Activated effector memory CD4-positive, alpha-beta T cell treated with anti-CD3 and anti-CD28 coated beads, Interleukin-2, amount 50 U/mL, for 16 hours (primary cell): ENCODE data around the gene RGS6.
"Not testable (repeated sequence)": the region's sequence is repeated elsewhere in the genome, so short reads cannot be mapped to it uniquely, and the experiment has no call there.

ENCODE experiments used
- DNase-seq: peaks from one replicate; pipeline ENCODE4 v3.0.0-alpha.2; 2020

Gene RGS6

GRCh38 chr14:71932229-71932981 lies at the start of gene RGS6:
Gene RGS6 (plus strand): TSS chr14:71932429.
- no peak for DNase-seq

GRCh38 chr14:71883094-71883493 lies 49.1 kb upstream of the RGS6 start:
- DNase-seq: no peak

GRCh38 chr14:71885301-71885700 lies 46.9 kb upstream of the RGS6 start:
- DNase-seq: no peak

- DNase-seq: not testable (repeated sequence)
These were observed 44.4 kb upstream of the RGS6 start for GRCh38 chr14:71887802-71888201.

GRCh38 chr14:71890541-71890940 lies 41.7 kb upstream of the RGS6 start:
- no peak for DNase-seq

GRCh38 chr14:71891185-71891584 lies 41.0 kb upstream of the RGS6 start:
- DNase-seq: no peak

- no peak for DNase-seq
These were observed 40.3 kb upstream of the RGS6 start for GRCh38 chr14:71891970-71892369.

- DNase-seq: no peak
These were observed 27.2 kb upstream of the RGS6 start for GRCh38 chr14:71905031-71905430.

GRCh38 chr14:71905860-71906259 lies 26.4 kb upstream of the RGS6 start:
- DNase-seq: no peak

- no peak for DNase-seq
These were observed 24.3 kb upstream of the RGS6 start for GRCh38 chr14:71907793-71908515.

- DNase-seq: no peak
These were observed 20.6 kb upstream of the RGS6 start for GRCh38 chr14:71911669-71912068.

- DNase-seq: no peak
These were observed 18.9 kb upstream of the RGS6 start for GRCh38 chr14:71913342-71913741.

GRCh38 chr14:71918955-71919354 lies 13.3 kb upstream of the RGS6 start:
- no peak for DNase-seq

GRCh38 chr14:71923513-71923912 lies 8.7 kb upstream of the RGS6 start:
- no peak for DNase-seq

- no peak for DNase-seq
These were observed 569 bp upstream of the RGS6 start for GRCh38 chr14:71931492-71932228.

- DNase-seq: no peak
These were observed 865 bp downstream of the RGS6 start for GRCh38 chr14:71933001-71933587.

- not testable (repeated sequence) for DNase-seq
These were observed 6.0 kb downstream of the RGS6 start for GRCh38 chr14:71938273-71938672.

GRCh38 chr14:71939344-71939743 lies 7.1 kb downstream of the RGS6 start:
- not testable (repeated sequence) for DNase-seq

- DNase-seq: not testable (repeated sequence)
These were observed 8.3 kb downstream of the RGS6 start for GRCh38 chr14:71940500-71940899.

GRCh38 chr14:71941616-71942015 lies 9.4 kb downstream of the RGS6 start:
- DNase-seq: not testable (repeated sequence)

GRCh38 chr14:71942904-71943694 lies 10.9 kb downstream of the RGS6 start:
- DNase-seq: no peak

- DNase-seq: no peak
These were observed 11.4 kb downstream of the RGS6 start for GRCh38 chr14:71943695-71944018.
